ENCODE results near the gene RALGPS2.

The RALGPS2 gene

DNA sequence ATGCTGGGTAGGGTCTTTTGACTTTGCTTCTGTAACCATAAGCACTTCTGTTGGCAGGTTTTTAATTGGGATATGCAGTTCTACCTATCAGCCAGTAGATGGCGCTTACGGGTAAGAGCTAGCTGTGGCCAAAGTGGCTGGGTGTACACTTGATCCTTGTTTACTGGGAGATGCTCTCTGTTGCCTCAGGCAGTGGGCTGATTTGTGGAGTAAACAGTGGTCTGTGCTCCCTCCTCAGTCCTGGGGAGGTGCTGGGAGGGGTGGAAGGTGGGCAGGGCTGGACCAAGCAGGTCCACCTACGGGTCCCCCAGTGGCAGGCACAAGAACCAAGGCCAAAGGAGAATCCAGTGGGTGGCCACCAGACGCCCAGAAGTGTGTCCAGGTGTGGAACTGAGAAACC lies 43.4 kb downstream of the RALGPS2 start:
- DNase-seq (ENCODE audit: low read depth): peak; percentile 60
- no peak overlapping the region for H3K4me3 ChIP-seq (ENCODE audit: low read depth, low read length)
- peak; percentile 84 for TF ChIP-seq CTCF (conservative IDR thresholded peaks at IDR 0.05; ENCODE audit: low read depth, low read length)

DNA sequence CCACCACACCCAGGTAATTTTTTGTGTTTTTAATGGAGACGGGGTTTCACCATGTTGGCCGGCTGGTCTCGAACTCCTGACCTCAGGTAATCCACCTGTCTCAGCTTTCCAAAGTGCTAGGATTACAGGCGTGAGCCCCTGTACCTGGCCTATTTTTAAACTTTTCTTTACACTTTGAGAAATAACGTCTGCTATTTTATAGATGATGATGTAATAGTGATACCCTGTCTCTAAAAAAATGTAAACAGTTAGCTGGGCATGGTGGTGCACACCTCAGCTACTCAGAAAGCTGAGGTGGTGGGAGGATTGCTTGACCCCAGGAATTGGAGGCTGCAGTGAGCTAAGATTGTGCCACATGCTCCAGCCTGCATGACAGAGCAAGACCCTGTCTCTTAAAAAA lies 47.9 kb downstream of the RALGPS2 start:
- no peak for TF ChIP-seq CTCF (conservative IDR thresholded peaks at IDR 0.05; ENCODE audit: low read depth, low read length)
- H3K4me3 ChIP-seq (ENCODE audit: low read depth, low read length): no peak overlapping the region

DNA sequence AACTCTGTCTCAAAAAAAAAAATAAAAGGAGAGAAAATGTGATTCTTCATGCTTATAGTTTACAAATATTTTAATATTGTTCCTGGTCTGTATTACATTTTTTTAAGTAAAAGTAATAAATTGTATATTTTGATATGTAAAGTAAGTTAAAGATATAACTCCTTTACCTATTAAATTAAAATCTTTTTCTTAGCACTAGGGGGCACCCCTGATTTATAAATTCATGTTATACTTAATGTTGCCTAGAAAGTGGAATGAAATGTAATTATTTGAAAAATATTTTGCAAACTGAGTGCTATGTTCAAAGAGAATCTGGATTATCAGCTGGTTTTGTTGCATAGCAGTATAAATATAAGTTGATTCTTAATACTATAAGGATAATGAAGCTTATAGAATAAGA lies 49.2 kb downstream of the RALGPS2 start:
- DNase-seq (ENCODE audit: low read depth): peak; percentile 61
- TF ChIP-seq CTCF (conservative IDR thresholded peaks at IDR 0.05; ENCODE audit: low read depth, low read length): peak; percentile 35
- no peak overlapping the region for H3K4me3 ChIP-seq (ENCODE audit: low read depth, low read length)

More for the DNA sequence above, 47.9 kb downstream of the RALGPS2 start:
- no peak for DNase-seq (ENCODE audit: low read depth)

GRCh38 chr1:178776553-178776952 lies 51.5 kb downstream of the RALGPS2 start:
- no peak for DNase-seq (ENCODE audit: low read depth)
- no peak overlapping the region for H3K4me3 ChIP-seq (ENCODE audit: low read depth, low read length)
- TF ChIP-seq CTCF (conservative IDR thresholded peaks at IDR 0.05; ENCODE audit: low read depth, low read length): no peak

DNA sequence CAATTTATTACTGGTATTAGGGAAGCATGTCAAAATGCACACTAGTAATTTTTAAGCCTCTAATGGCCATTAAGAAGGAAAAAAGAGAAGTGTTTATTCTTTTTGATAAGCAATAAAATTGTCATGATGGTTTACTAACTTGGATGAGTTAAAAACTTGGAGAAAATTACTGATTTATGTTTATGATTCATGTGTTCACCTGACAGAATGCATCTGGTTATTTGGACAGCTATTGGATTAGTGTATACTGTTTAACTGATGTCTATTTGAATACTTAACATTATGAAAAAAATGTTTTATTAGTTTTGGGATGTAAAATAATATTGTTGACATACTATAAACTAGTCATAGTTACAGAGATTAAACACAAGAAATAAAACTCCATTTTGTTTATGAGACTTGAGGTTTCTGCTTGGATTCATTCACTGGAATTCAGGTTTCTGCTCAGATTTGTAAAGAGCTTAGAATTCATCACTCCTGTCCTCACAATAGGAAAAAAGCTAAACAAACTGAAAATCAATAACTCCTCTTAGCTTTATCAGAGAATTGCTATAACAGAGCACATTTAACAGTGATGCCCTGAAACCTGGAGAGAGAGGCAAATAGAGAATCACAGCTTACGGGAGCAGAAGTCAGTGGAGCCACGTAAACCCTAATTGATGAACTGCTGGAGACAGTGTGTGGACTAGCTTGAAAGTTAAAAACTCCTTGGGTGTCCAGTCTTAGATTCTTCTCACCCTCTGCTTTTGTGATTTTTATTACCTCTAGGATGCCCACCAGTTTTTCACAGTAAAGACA lies 56.7 kb downstream of the RALGPS2 start:
- no peak for TF ChIP-seq CTCF (conservative IDR thresholded peaks at IDR 0.05; ENCODE audit: low read depth, low read length)
- DNase-seq (ENCODE audit: low read depth): no peak
- no peak overlapping the region for H3K4me3 ChIP-seq (ENCODE audit: low read depth, low read length)

GRCh38 chr1:178784131-178784536 lies 59.1 kb downstream of the RALGPS2 start:
- H3K4me3 ChIP-seq (ENCODE audit: low read depth, low read length): no peak overlapping the region
- peak; percentile 9 for DNase-seq (ENCODE audit: low read depth)
- no peak for TF ChIP-seq CTCF (conservative IDR thresholded peaks at IDR 0.05; ENCODE audit: low read depth, low read length)

- TF ChIP-seq CTCF (conservative IDR thresholded peaks at IDR 0.05; ENCODE audit: low read depth, low read length): no peak
- no peak for DNase-seq (ENCODE audit: low read depth)
- H3K4me3 ChIP-seq (ENCODE audit: low read depth, low read length): no peak overlapping the region
These were observed 67.3 kb downstream of the RALGPS2 start for GRCh38 chr1:178792394-178792793.

All from choroid plexus epithelial cell (primary cell).